Muscle layer of colon (tissue), 2 donors: ENCODE results near the gene SSBP4.

ENCODE experiments used
- H3K27ac ChIP-seq: one replicate; pipeline ENCODE4 v1.7.0; 2013; ENCODE audit warnings: low read depth, mild to moderate bottlenecking, low read length, moderate library complexity
- H3K27me3 ChIP-seq, 2 donors: one replicate each; pipeline ENCODE4 v1.7.0; 2013; ENCODE audit warnings: low read length in 2 of 2, mild to moderate bottlenecking in 2 of 2; ENCODE audit not compliant: insufficient read depth in 2 of 2, control insufficient read depth in 1 of 2
- H3K36me3 ChIP-seq: one replicate; pipeline ENCODE4 v1.7.0; 2013; ENCODE audit warnings: mild to moderate bottlenecking, low read length; ENCODE audit not compliant: insufficient read depth
- H3K4me1 ChIP-seq: one replicate; pipeline ENCODE4 v1.7.0; 2013; ENCODE audit warnings: mild to moderate bottlenecking, low read length; ENCODE audit not compliant: insufficient read depth
- H3K4me3 ChIP-seq, 2 donors: one replicate each; pipeline ENCODE4 v1.7.0; 2013; ENCODE audit warnings: low read length in 2 of 2, low read depth in 1 of 2, mild to moderate bottlenecking in 1 of 2, moderate library complexity in 1 of 2
- H3K9ac ChIP-seq: one replicate; pipeline ENCODE4 v1.7.0; 2013; ENCODE audit warnings: low read length
- H3K9me3 ChIP-seq: one replicate; pipeline ENCODE4 v1.7.0; 2013; ENCODE audit warnings: mild to moderate bottlenecking, low read length
- donor health status: abdominal sarcoma.
- donor health status: Adenocarcinoma of cecum.

SSBP4 gene

DNA sequence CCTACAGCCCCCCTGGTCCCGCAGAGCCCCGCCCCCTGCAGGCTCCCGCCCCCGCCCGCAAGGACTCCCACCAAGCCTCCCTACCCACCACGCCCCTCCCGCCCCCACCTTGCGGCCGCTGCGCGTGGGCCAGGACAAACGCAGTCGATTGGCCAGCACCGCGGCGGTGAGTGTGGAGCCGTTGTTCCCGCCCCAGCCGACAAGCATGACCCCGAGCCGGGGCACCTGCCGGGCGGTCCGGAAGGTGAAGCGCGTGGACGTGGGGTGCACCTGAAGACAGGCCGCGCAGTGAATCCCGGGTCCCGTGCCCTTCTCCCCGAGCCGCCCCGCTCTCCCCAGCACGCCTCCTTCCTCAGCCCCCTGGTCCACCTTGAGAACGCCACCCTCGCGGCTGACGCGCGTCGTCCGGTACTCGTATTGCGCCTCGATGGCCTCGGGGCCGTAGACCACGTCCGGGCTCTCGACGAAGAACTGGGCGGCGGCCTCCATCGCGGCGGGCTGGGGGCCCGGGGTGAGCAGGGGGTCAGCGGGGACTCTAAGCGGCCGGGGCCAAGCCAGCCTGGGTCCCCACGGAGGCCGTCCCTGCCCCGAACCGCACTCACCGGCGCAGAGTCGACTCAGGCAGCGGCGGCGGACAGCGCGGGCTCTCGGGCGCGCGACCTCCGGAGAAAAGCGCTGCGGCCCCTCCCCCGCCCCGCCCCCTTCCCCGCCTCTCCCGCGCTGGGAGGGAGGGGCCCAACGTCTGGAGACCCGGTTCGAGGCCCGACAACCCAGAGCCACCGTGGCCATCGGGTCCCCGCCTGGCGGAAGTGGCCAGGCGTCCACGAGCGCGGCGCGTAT, 18.5 kb downstream of the SSBP4 start, which contains the start of gene ISYNA1:
Gene ISYNA1 (minus strand): TSS at position 643 of the 840 bp plus-strand sequence. CDS start 154 bp downstream, at position 489.
- Histone ChIP-seq H3K36me3 (no peaks in the 10 kb centered on the region), H3K4me3 (peak within 1 kb of the TSS; percentile 23 to 32), H3K9me3 (no peaks in the 10 kb centered on the region), H3K9ac (no peak within 1 kb of the TSS), H3K27me3 (peaks cover 0 to 22% of the 10 kb centered on the region in 2 donors), H3K4me1 (peaks cover 16% of the 10 kb centered on the region), H3K27ac (peak within 1 kb of the TSS; percentile 34)

DNA sequence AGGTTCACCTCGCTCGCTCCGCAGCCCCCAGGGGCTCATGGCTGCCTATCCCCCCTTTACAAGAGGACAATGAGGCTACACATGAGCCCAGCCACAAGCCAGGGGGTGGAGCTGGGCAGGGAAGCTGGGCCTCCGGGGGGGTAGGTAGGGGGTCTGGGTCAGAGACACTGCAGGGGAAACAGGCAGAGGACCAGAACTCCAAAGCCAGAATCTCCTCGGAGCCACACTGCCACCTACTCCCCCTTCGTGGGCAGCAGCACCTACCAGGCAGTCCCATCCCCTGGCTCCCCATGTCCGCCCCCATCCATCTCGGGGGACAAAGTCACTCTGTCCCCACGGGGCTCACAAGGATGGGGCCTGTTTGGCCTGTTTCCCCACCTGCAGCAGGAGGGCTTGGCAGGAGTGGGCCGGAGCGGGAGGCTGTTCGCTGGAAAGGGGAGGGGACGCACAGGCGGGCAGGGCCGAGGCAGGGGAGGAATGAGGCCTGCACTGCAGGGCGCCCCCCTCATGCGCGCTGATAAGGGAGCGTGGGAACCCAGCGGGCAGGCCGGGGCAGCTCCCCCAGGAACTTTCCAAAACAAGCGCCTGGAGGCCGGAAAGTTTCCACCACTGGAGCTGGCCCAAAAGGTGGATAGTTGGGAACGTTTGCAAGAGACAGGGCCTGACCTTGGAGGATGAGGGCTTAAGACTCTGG, 19.3 kb downstream of the SSBP4 start:
- peaks cover 5% of the 10 kb centered on the region for H3K36me3 ChIP-seq
- H3K27me3 ChIP-seq, result peaks cover 0 to 22% of the 10 kb centered on the region in 2 donors
- peak overlapping the region; percentile 34 for H3K27ac ChIP-seq
- H3K9me3 ChIP-seq, result no peaks in the 10 kb centered on the region
- peaks cover 16% of the 10 kb centered on the region for H3K4me1 ChIP-seq
- no peak overlapping the region for H3K9ac ChIP-seq
- no peak overlapping the region for H3K4me3 ChIP-seq

DNA sequence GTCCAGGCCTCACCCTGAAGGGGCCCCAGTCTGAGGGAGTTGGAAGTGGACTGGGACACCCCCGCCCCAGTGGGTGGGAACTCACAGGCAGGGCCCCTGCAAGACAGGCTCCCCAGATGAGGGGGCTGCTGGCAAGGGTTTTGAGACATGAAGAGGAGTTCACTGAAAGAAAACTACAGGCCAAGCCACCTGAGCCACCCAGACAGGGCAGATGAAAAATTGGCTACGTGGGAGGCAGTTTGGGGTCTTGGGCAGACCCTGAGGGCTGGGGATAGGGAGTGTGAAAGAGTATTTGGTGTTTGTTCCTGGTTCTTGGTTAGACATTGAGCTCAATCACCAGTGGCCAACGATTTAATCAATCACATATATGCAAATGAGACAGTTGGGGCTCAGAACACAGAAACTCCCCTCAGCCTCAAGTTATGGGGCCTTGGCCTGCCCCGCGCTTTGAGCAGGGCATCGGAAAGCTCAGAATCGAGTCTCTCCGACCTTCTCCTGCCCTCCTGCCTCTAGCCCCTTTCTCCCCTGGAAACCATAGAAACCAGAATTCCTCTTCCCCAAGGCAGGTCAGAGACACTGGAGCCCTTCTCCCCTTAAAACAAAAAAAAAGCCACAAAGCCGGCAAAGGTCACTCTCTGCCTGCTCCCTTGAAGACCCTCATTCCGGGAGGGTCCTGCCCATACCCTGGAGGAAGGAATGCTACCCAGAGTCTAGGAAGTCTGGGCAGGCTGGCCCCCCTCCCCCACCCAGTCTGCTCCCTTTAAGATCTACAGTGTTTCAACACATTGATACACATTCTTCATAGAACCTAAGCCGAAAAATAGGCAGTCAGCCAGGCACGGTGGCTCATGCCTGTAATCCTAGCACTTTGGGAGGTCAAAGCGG, 20.1 kb downstream of the SSBP4 start:
- H3K4me1 ChIP-seq, result peaks cover 12% of the 10 kb centered on the region
- H3K27me3 ChIP-seq, result peaks cover 0 to 17% of the 10 kb centered on the region in 2 donors
- no peak overlapping the region for H3K9ac ChIP-seq
- H3K9me3 ChIP-seq, result no peaks in the 10 kb centered on the region
- peaks cover 8% of the 10 kb centered on the region for H3K36me3 ChIP-seq
- peak overlapping the region; percentile 34 for H3K27ac ChIP-seq
- H3K4me3 ChIP-seq, result no peak overlapping the region

DNA sequence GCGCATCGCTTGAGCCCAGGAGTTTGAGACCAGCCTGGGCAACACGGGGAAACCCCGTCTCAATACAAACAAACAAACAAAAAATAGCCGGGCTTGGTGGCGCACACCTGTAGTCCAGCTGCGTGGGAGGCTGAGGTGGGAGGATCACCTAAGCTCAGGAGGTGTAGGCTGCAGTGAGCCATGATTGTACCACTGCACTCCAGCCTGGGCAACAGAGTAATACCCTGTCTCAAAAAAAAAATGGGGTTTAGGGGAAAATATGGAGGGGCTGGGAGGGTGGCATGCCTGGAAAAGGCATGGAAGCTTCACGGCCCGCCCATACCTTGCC, 20.7 kb downstream of the SSBP4 start:
- H3K27me3 ChIP-seq, result peaks cover 0 to 16% of the 10 kb centered on the region in 2 donors
- no peak overlapping the region for H3K4me3 ChIP-seq
- H3K36me3 ChIP-seq, result peaks cover 14% of the 10 kb centered on the region
- no peak overlapping the region for H3K9ac ChIP-seq
- no peak overlapping the region for H3K27ac ChIP-seq
- no peaks in the 10 kb centered on the region for H3K9me3 ChIP-seq
- peaks cover 10% of the 10 kb centered on the region for H3K4me1 ChIP-seq

DNA sequence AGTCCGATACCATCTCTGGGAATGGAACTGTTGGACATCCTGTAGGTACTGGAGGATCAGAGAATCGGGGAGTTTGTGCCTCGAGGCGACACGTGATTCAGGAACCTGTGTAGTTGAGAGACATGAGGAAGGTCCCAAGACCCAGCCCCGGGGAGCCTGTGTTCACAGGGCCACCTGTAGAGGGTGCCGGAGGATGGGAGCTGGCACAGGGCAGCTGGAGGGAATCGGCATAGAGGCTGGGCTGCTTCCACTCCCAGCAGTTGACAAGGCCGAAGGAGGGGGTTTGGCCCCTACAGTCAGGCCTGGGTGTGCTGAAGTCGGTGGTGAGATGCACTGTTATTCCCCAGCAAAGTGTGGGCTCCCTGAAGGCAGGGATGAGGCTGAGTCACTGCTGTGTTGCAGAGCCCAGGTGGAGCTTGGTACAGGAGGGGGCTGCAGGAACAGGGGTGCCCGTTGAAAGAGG, 21.2 kb downstream of the SSBP4 start:
- peaks cover 17% of the 10 kb centered on the region for H3K36me3 ChIP-seq
- H3K4me3 ChIP-seq, result no peak overlapping the region
- H3K27ac ChIP-seq, result no peak overlapping the region
- H3K27me3 ChIP-seq, result peaks cover 0 to 16% of the 10 kb centered on the region in 2 donors
- no peak overlapping the region for H3K9ac ChIP-seq
- peaks cover 10% of the 10 kb centered on the region for H3K4me1 ChIP-seq
- no peaks in the 10 kb centered on the region for H3K9me3 ChIP-seq

DNA sequence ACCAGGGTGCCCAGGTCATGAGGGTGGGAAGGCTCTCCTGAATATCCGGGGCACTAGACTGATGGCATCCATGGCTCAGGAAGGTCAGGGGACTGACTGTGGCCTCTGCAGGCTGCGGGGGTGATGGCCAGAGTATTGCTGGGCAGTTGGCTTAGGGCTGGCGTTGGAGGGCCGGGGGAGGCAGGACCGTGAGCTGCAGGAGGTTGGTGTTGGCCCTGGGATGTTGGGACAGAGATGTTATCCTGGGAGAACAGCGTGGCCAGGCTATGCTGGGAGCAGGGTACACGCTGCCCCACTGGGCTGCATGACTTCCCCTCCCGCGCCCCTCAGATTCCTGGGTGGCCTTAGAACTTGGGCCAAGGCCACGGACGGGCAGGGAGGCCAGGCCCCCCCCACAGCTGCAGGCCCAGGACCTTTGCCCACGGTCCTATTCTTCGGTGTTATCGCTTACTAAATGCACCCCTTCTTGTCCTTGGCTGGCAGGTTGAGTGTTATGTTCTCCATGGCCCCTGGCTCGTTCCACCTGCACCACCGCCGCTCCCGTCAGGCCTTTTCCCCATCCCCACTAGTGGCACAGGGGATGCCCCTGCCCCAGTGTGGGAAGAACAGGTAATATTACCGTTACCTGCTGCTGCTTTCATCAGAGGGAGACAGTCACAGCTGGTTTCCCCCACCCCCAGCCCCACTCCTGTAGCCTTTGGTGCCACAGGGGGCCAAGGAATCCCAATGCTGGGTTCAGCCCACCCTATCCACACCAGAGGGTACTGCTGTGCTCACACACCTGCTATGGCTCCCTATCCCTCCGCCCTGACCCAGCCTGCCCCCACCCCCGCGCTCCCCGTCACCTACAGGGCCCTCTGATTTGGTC, 22.0 kb downstream of the SSBP4 start:
- H3K9me3 ChIP-seq, result no peaks in the 10 kb centered on the region
- H3K36me3 ChIP-seq, result peaks cover 25% of the 10 kb centered on the region
- peaks cover 10% of the 10 kb centered on the region for H3K4me1 ChIP-seq
- peaks cover 0 to 16% of the 10 kb centered on the region in 2 donors for H3K27me3 ChIP-seq
- no peak overlapping the region for H3K4me3 ChIP-seq
- no peak overlapping the region for H3K27ac ChIP-seq
- no peak overlapping the region for H3K9ac ChIP-seq

DNA sequence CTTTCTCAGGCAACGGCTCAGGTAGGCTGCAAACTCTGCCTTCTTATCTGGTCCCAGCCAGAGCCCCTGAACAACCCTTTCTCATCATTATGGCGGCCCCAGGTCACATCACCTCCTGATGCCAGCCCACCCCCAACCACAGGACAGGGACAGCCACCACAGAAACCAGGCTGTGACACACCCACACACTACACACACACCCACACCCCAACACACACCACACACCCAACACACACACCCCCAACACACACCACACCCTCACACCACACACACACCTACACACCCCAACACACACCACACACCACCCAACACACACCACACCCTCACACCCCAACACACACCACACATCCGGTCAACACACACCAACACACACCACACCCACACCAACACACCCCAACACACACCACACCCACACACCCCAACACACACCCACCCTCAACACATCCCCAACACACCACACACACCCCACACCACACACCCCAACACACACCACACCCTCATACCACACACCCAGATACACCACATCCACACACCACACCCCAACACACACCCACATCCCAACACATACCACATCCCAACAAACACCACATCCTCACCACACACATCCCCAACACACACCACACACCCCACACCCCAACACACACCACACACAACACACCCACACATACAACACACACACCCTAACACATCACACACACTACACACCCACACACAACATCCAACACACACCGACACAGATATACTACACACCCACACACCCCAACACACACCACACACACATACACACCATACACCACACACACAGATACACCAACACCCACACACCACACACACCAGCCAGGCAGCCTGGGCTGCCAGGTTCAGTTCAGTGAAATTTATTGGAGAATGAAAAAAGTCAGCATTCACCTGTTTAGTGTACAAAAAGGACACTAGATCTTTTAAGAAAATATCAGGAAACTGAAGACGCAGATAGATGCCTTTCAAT, 22.9 kb downstream of the SSBP4 start:
- Histone ChIP-seq H3K9ac (no peak overlapping the region), H3K4me1 (peaks cover 10% of the 10 kb centered on the region), H3K9me3 (no peaks in the 10 kb centered on the region), H3K4me3 (no peak overlapping the region), H3K36me3 (peaks cover 34% of the 10 kb centered on the region), H3K27ac (no peak overlapping the region), H3K27me3 (peaks cover 0 to 16% of the 10 kb centered on the region in 2 donors)

DNA sequence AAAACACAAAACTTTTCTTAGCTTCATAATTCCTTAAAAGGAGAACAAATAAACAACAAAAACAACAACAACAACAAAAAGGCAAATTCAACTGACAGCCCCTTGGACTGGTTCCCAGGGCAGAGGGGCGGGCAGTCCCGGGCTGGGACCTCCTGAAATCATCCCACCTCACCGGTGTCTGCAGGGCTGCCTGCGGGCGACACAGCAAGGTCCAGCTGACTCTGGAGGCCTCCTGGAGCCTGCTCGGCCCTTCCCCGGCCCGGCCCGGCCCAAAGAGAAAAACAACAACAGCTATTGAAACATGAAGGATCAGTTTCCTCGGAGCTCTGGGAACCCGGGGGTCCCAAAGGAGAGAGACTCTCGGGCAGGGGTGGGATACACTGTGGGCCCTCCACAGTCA, 23.7 kb downstream of the SSBP4 start:
- no peak overlapping the region for H3K4me3 ChIP-seq
- H3K36me3 ChIP-seq, result peaks cover 39% of the 10 kb centered on the region
- H3K4me1 ChIP-seq, result peaks cover 10% of the 10 kb centered on the region
- no peak overlapping the region for H3K9ac ChIP-seq
- no peak overlapping the region for H3K27ac ChIP-seq
- H3K9me3 ChIP-seq, result no peaks in the 10 kb centered on the region
- peaks cover 0 to 11% of the 10 kb centered on the region in 2 donors for H3K27me3 ChIP-seq

DNA sequence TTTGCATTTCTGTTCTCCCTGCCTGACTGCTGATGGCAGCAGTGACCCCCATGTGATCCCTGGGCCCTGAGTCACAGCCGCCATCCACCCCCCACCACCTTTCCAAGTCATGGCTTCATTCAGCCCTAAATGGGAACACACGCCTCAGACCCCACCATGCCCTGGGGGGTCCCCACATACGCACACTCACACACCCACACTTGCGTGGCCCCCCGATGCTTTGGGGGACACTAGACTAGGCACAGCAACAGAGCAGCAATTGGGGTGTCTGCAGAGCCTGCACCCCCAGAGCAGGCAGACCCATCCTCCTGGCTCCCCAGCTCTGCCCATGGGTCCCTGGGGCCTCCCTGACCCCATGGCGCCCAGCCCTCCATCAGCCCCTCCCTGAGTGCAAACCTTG, 24.2 kb downstream of the SSBP4 start:
- Histone ChIP-seq H3K36me3 (peaks cover 44% of the 10 kb centered on the region), H3K9ac (no peak overlapping the region), H3K4me1 (peaks cover 6% of the 10 kb centered on the region), H3K27ac (no peak overlapping the region), H3K27me3 (peaks cover 0 to 7% of the 10 kb centered on the region in 2 donors), H3K9me3 (no peaks in the 10 kb centered on the region), H3K4me3 (no peak overlapping the region)

DNA sequence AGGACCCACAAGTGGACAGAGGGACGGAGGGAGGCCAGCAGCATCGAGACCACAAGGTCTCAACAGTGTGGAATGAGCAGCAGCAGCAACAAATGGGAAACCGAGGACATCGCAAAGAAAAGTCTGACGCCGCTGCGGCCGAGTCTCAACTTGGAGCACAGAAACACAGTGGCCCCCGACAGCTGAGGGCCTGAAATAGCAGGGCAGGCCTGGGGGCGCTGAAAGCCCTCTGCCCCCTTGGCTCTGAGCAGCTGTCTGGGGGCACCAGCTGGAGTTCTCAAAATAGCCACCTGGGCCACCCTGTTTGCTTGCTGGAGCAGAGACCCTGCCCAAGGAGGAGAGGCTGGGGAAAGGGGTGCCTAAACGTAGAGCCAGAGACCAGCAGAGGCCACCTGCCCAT, 24.6 kb downstream of the SSBP4 start:
- Histone ChIP-seq H3K4me1 (peaks cover 2% of the 10 kb centered on the region), H3K9ac (no peak overlapping the region), H3K27me3 (peaks cover 0 to 3% of the 10 kb centered on the region in 2 donors), H3K27ac (no peak overlapping the region), H3K9me3 (no peaks in the 10 kb centered on the region), H3K4me3 (no peak overlapping the region), H3K36me3 (peaks cover 47% of the 10 kb centered on the region)
